ENCODE measurements around the gene ATG10.

- TF ChIP-seq CTCF (conservative IDR thresholded peaks at IDR 0.05; ENCODE audit: low read depth, low read length): no peak
- no peak for TF ChIP-seq EZH2phosphoT487 (IDR thresholded peaks at IDR 0.05; ENCODE audit: borderline replicate concordance, low read length)
- TF ChIP-seq EZH2 (IDR thresholded peaks at IDR 0.05; ENCODE audit: low read length, unreplicated experiment): no peak
Measured at GRCh38 chr5:82106207-82106606, 134.4 kb downstream of the ATG10 start.
